GM18909 (cell line): ENCODE data around the gene OBP2B.
"Not testable (repeated sequence)": the region's sequence is repeated elsewhere in the genome, so short reads cannot be mapped to it uniquely, and the experiment has no call there.

ENCODE experiments used
- ATAC-seq: cut with Tn5 transposase; IDR thresholded peaks from one replicate; pipeline ENCODE4 v1.9.1; 2021; ENCODE audit warnings: mild to moderate bottlenecking; ENCODE audit not compliant: unreplicated experiment, poor library complexity

OBP2B gene

DNA sequence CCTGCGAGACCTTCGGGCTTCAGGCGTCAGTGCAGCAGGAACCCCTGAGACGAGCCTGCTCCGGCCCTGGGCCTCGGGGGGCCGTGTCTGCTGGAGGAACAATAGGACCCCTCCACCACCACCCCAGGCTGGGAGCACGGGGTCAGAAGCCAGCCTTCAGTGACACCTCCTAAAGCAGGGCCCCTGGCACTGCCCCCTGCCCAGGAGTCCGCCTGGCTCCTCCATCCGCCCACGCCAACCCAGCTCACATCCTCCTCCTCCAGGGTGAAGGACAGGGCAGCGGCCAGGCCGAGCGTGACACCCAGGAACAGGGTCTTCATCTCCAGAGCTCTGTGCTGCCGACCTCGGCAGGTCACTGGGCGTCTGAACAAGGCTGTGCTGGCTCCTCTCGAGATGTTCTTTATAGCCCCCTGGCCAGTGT, at the start of gene OBP2B:
OBP2B (minus strand) TSS at position 371 of the 421 bp plus-strand sequence; CDS start at position 320, 51 bp downstream.
- ATAC-seq: not testable (repeated sequence)

- no peak for ATAC-seq
Measured at GRCh38 chr9:133258061-133259015, 49.3 kb upstream of the OBP2B start.

GRCh38 chr9:133257465-133257956, 48.5 kb upstream of the OBP2B start:
- no peak for ATAC-seq

- ATAC-seq: no peak
Measured at GRCh38 chr9:133256686-133257091, 47.6 kb upstream of the OBP2B start.

GRCh38 chr9:133256136-133256461, 47.0 kb upstream of the OBP2B start:
- ATAC-seq: no peak

- no peak for ATAC-seq
Measured at GRCh38 chr9:133255371-133256135, 46.5 kb upstream of the OBP2B start.

DNA sequence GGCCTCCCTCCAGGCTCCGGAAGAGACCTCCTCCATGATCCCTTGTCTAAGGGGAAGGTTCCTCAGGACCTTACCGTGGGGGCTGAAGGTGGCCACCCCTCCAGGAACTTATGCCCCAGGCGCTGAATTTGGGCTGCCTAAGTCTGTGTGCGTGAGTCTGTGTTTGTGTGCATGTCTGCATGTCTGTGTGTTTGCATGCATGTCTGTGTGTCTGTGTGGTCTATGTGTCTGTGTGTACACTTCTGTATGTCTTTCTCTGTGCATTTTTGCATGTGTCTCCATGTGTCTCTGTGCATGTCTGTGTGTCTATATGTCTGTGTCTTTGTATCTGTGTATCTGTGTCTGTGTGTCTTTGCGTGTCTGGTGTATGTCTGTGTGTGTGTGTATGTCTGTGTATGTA, 45.4 kb upstream of the OBP2B start:
- ATAC-seq: no peak

- no peak for ATAC-seq
Measured at GRCh38 chr9:133253268-133253667, 44.2 kb upstream of the OBP2B start.

DNA sequence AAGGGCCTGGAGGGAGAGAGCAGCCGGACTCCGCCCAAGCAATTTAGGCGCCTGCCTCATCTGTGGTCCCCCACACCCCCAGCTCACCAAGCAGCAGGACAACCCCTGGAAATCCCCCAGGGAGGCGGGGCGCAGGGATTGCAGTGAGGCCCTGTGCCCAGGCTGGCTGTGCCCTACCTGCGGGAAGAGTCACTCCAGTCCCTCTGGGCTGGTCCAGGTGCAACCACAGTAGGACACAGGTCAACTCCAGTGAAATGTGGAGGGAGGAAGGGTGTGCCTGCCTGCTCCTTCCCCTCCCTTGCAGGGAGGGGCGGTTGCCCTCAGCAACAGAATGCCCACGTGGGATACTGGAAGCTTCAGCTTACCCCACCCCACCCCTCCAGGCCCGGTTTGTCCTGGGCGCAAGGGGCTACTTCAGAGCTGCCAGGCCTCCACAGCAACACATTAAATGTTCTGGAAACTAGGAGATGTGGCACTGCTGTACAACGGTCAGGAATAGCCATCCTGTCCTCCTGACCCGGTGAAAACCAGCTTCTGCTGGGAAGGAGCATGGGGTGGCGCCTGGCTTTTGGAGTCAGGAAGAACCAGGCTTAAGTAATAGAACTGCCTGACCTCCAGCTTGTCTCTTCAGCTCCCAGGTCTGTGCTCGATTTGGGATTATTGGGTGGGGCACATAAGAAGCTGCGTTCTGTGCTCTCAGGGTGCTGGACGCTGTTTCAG, 43.4 kb upstream of the OBP2B start:
- ATAC-seq: no peak

DNA sequence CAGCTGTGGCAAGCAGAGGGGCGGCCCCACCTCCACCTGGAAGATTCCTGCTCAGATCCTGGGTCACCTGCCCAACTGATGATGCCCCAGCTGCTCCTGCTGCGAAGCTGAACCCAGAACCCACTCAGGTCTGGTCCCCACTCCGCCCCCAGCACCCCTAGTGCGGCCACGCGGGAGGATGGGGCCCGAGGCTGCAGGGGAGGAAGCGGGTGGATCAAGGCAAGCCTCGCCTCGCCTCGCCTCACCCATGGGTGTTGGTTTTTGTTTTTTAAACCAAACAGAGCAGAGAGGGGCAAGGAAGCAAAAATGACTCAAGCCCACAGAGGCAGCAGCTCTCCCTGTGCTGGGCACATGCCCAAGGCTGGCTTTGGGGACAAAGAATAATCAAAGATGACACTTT, 42.7 kb upstream of the OBP2B start:
- no peak for ATAC-seq

DNA sequence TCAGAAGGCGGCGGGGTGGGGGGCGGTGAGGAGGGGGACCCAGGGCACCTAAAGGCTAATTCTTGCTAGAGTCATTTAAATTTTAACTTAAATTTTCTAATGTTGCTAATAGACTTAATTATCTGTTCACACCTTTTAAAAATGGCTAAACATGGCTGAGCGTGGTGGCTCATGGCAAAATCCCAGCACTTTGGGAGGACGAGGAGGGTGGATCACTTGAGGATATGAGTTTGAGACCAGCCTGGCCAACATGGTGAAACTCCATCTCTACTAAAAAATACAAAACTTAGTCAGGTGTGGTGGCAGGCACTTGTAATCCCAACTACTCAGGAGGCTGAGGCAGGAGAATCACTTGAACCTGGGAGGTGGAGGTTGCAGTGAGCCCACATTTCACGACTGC, 42.2 kb upstream of the OBP2B start:
- not testable (repeated sequence) for ATAC-seq

DNA sequence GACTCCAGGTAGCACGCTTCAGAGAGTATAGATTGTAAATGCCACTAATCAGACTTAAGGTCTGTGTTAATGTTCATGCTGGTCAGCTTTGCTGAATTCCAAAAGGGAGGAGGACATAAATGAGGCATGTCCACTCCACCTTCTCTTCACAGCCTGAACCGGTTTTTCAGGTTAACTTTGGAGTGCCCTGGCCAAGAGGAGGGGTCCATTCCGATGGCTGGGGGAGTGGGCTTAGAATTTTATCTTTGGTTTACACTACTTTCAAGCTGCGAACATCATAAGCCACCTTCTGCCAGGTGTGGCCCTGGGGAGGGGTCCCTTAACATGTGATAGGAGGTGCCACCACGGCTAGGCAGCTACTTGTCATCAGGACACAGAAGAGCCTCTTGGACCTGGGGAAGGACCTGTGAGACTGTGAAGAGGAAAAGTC, 41.7 kb upstream of the OBP2B start:
- no peak for ATAC-seq

- ATAC-seq: no peak
Measured at GRCh38 chr9:133249337-133249736, 40.3 kb upstream of the OBP2B start.

DNA sequence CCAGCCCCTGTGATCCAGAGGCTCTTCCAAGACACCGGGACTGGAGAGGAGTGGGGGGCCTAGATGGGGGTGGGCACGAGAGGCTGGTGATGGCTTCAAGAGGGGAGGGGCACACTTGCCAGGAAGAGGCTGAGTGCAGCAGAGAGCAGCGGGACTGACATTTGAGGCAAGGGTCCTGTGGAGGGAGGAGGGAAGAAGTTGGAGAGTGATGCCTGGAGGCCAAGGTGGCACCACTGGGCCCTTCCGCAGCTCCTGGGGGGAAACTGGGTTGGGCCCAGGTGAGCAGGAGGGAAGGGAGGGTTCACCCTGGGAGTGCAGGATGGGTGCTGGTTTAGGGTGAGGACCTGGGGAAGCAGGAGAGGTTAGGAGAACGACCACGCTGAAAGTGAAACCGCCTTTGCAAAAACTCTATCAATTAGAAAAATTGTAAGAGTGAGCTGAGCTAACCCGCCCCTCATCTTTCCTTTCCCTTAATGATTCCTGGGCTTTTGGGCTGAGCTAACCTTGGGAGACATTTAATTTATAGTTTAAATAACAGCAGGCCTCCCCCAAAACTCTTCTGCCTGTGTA, 39.8 kb upstream of the OBP2B start:
- no peak for ATAC-seq

DNA sequence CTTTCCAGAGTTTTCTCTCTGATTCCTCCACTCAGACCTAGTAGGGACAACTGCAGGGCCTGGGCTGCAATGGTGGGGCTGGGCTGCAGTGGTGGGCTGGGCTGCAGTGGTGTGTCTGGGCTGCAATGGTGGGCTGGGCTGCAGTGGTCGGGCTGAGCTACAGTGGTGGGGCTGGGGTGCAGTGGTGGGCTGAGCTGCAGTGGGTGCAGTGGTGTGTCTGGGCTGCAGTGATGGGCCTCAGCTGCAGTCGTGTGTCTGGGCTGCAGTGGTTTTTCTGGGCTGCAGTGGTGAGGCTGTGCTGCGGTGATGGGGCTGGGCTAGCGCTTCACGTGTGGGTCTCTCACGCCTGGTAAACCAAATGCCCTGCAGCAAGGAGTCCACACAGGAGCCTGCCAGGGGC, 38.6 kb upstream of the OBP2B start:
- ATAC-seq: no peak

GRCh38 chr9:133246991-133247390, 37.9 kb upstream of the OBP2B start:
- no peak for ATAC-seq

GRCh38 chr9:133246562-133246961, 37.5 kb upstream of the OBP2B start:
- ATAC-seq: no peak

DNA sequence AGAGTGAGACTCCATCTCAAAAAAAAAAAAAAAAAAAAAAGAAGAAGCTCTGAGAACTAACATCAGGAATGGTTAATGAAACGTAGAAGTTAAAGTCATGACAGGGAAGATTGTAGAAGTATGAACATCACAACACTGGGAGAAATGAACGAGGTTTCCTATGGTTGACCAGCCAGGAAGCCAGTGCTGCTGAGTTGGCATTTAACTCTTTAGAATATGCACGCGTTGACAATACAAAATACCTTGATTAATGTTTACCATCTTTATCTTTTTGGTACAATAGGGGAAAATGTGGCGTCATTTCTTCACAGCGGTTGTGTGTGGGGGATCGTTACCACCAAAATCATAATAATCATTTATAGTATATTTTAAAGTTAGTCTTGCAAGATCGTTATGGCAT, 33.9 kb upstream of the OBP2B start:
- no peak for ATAC-seq

DNA sequence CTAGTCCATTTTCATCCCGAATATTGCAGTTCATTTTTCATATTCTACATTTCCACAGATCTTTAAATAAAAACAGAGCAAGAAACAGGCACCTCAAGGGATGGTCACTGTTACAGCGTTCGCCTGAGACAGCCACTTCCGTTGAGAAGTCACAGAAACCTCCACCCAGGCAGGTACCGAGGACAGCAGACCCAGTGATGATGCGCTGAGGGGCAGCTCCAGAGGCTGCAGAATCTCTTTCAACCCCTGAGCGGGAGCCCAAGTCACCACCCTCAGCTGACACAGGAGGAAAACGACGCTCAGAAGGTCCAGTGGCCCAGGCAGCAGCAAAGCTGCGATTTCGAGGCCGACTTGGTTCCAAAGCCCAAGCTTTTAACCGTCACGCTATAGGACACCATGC, 33.2 kb upstream of the OBP2B start:
- ATAC-seq: no peak

DNA sequence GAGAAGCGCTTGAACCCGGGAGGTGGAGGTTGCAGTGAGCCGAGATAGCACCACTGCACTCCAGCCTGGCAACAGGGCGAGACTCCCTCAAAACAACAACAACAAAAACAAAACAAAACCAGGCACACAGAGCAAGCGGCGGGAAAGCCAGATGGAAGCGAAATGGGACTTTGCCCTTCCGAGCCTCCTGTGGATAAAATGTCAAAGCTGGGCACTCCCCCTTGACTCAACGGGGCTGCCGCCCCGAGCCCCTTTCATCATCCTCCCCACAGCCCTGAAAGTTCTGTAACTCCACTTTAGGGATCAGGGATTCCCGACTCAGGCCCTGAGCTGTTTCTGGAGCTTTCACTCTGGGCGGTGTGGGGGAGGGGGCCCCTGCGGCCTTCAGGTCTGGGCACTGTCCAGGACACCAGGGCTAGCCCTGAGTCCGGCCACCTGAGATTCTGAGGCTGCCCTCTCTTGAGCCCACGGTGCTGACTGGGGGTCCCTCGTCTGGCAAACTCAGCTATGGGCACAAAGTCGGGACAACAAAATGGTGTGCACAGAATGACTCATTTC, 30.6 kb upstream of the OBP2B start:
- no peak for ATAC-seq
